BLaER1 treated with 17β-estradiol and CSF1 and Interleukin-3, amounts not matched to agents 10 nM and 100 nM (cell line): ENCODE measurements around the gene SLC35B2.

ENCODE experiments used
- H3K27ac ChIP-seq, 11 experiments: shearing (Covaris generic); formaldehyde crosslinking; 2 replicates each; pipeline ENCODE4 v1.8.1; 2022
- H3K27me3 ChIP-seq, 11 experiments: shearing (Covaris generic); formaldehyde crosslinking; 2 replicates each; pipeline ENCODE4 v1.8.1; 2022
- H3K36me3 ChIP-seq, 11 experiments: shearing (Covaris generic); formaldehyde crosslinking; 2 replicates each; pipeline ENCODE4 v1.8.1; 2022
- H3K4me1 ChIP-seq, 10 experiments: shearing (Covaris generic); formaldehyde crosslinking; 2 replicates each; pipeline ENCODE4 v1.8.1; 2022
- H3K4me2 ChIP-seq, 11 experiments: shearing (Covaris generic); formaldehyde crosslinking; 2 replicates each; pipeline ENCODE4 v1.8.1; 2022
- H3K4me3 ChIP-seq, 10 experiments: shearing (Covaris generic); formaldehyde crosslinking; 2 replicates each; pipeline ENCODE4 v1.8.1; 2022
- H3K9ac ChIP-seq, 11 experiments: shearing (Covaris generic); formaldehyde crosslinking; 2 replicates each; pipeline ENCODE4 v1.8.1; 2022
- H3K9me3 ChIP-seq, 11 experiments: shearing (Covaris generic); formaldehyde crosslinking; replicated peaks in 1 of 11; 2 replicates each; pipeline ENCODE4 v1.8.1; 2022
- H4K20me1 ChIP-seq, 11 experiments: shearing (Covaris generic); formaldehyde crosslinking; 2 replicates each; pipeline ENCODE4 v1.8.1; 2022
- Cebpa-rat ChIP-seq, 11 experiments: shearing (Covaris generic); IDR thresholded peaks; 2 replicates each; pipeline ENCODE4 v1.8.1; 2022

SLC35B2 gene

DNA sequence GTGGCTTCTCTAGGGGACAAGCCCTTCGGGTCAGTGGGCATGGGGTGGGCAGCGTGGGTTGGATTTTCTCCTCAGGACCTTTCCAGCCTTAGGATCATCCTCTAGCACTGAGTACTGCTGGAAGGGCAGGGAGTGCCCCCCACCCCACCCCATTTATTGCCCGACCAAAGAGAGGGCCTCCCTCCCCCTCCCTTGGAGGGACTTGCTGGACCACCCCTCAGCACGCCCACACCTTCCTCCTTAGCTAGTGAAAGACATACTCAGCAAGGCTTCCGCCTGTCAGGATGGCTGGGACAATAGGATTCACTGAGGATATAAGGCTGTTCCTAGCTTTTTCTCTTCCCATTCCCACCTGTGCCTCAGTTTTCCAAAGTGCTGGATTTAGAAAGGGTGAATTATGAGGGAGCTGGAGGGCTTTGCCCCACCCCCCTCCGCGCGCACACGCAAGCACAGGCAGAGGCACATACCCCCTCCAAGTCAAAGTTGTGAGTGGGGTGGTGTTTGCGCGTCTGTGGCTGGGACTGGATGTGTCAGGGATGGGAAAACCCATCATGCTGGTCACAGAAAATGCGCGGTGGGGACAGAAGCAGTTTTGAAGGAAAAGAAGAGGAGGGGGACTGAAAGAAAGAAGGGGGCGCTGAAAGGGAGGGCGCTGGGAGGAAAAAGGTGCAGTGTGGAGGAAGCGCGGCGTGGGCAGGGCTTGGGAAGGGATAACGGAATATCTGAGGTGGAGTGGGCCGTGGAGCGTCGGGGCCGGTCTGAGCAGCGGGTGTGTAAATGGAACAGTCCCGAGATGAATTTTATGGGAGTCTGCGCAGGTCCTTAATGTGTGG is 34.6 kb downstream of the SLC35B2 start:
- TF ChIP-seq Cebpa-rat (IDR thresholded peaks at IDR 0.05), result no peak
- H3K4me1 ChIP-seq, result peaks cover 72 to 86% (median 79%) of the 10 kb centered on the region in 10 experiments
- peak overlapping the region; percentile 42 to 76 (median 68); a peak in 18 of 20 replicates for H3K4me3 ChIP-seq
- H3K9me3 ChIP-seq, result no peaks in the 10 kb centered on the region
- peaks cover 21 to 40% (median 33%) of the 10 kb centered on the region in 11 experiments; a peak in 17 of 22 replicates for H4K20me1 ChIP-seq
- H3K36me3 ChIP-seq, result peaks cover 0 to 6% (median 0%) of the 10 kb centered on the region in 11 experiments; a peak in 2 of 22 replicates
- H3K9ac ChIP-seq, result peak overlapping the region; percentile 2 to 83 (median 64); a peak in 16 of 22 replicates
- peak overlapping the region; percentile 88 to 98 (median 95) for H3K4me2 ChIP-seq
- H3K27ac ChIP-seq, result peak overlapping the region in 2 of 11 experiments; percentile 4 to 30; a peak in 2 of 22 replicates
- H3K27me3 ChIP-seq, result peaks cover 0 to 9% (median 0%) of the 10 kb centered on the region in 11 experiments; a peak in 1 of 22 replicates

DNA sequence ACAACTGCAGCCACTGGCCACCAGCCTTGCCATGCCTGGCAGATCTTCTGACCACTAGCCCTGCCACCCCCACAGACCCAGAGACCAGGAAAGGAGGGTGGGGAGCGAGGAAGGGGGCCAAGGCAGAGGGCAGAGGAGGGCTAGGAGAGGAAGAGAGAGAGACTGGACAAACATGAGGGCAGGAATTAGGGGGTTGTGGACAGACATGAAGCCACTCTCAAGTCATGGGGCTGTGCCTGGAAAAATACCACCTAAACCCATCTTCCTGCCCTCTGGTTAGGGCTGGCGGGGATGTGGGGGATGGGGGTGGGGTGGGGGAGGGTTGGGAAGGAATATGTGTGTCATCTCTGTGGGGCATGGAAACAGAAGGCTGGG is 35.4 kb downstream of the SLC35B2 start:
- Histone ChIP-seq H3K36me3 (no peaks in the 10 kb centered on the region), H3K27me3 (peaks cover 0 to 9% (median 0%) of the 10 kb centered on the region in 11 experiments; a peak in 1 of 22 replicates), H3K9ac (peak overlapping the region in 2 of 11 experiments; percentile 23 to 49; a peak in 3 of 22 replicates), H3K27ac (peak overlapping the region in 3 of 11 experiments; percentile 20 to 41 (median 26); a peak in 2 of 22 replicates), H3K4me1 (peaks cover 70 to 88% (median 81%) of the 10 kb centered on the region in 10 experiments), H3K4me2 (peak overlapping the region; percentile 46 to 98 (median 74)), H4K20me1 (peaks cover 18 to 33% (median 28%) of the 10 kb centered on the region in 11 experiments; a peak in 17 of 22 replicates), H3K4me3 (peak overlapping the region in 1 of 10 experiments; percentile 25; a peak in 1 of 20 replicates), H3K9me3 (no peaks in the 10 kb centered on the region)
- TF ChIP-seq Cebpa-rat (IDR thresholded peaks at IDR 0.05), result no peak

GRCh38 chr6:44221291-44221960 is 35.9 kb downstream of the SLC35B2 start:
- Histone ChIP-seq H3K9ac (peak overlapping the region in 3 of 11 experiments; percentile 23 to 49 (median 33); a peak in 5 of 22 replicates), H3K27me3 (peaks cover 0 to 9% (median 0%) of the 10 kb centered on the region in 11 experiments; a peak in 1 of 22 replicates), H3K4me3 (peak overlapping the region in 1 of 10 experiments; percentile 25; a peak in 1 of 20 replicates), H3K9me3 (no peaks in the 10 kb centered on the region), H3K36me3 (no peaks in the 10 kb centered on the region), H4K20me1 (peaks cover 17 to 27% (median 22%) of the 10 kb centered on the region in 11 experiments; a peak in 17 of 22 replicates), H3K4me1 (peaks cover 70 to 88% (median 81%) of the 10 kb centered on the region in 10 experiments), H3K27ac (peak overlapping the region in 4 of 11 experiments; percentile 6 to 41 (median 23); a peak in 3 of 22 replicates), H3K4me2 (peak overlapping the region; percentile 46 to 88 (median 66))
- TF ChIP-seq Cebpa-rat (IDR thresholded peaks at IDR 0.05), result no peak

- Histone ChIP-seq H4K20me1 (peaks cover 14 to 22% (median 18%) of the 10 kb centered on the region in 11 experiments; a peak in 17 of 22 replicates), H3K36me3 (no peaks in the 10 kb centered on the region), H3K27ac (peak overlapping the region in 1 of 11 experiments; percentile 6; a peak in 2 of 22 replicates), H3K27me3 (peaks cover 0 to 9% (median 0%) of the 10 kb centered on the region in 11 experiments; a peak in 1 of 22 replicates), H3K4me1 (peaks cover 70 to 88% (median 79%) of the 10 kb centered on the region in 10 experiments), H3K9ac (peak overlapping the region in 2 of 11 experiments; percentile 33 to 49; a peak in 3 of 22 replicates), H3K4me2 (peak overlapping the region in 4 of 11 experiments; percentile 70 to 88 (median 75); a peak in 6 of 22 replicates), H3K4me3 (no peak overlapping the region), H3K9me3 (no peaks in the 10 kb centered on the region)
- TF ChIP-seq Cebpa-rat (IDR thresholded peaks at IDR 0.05), result no peak
These were observed 36.4 kb downstream of the SLC35B2 start for GRCh38 chr6:44220913-44221290.

DNA sequence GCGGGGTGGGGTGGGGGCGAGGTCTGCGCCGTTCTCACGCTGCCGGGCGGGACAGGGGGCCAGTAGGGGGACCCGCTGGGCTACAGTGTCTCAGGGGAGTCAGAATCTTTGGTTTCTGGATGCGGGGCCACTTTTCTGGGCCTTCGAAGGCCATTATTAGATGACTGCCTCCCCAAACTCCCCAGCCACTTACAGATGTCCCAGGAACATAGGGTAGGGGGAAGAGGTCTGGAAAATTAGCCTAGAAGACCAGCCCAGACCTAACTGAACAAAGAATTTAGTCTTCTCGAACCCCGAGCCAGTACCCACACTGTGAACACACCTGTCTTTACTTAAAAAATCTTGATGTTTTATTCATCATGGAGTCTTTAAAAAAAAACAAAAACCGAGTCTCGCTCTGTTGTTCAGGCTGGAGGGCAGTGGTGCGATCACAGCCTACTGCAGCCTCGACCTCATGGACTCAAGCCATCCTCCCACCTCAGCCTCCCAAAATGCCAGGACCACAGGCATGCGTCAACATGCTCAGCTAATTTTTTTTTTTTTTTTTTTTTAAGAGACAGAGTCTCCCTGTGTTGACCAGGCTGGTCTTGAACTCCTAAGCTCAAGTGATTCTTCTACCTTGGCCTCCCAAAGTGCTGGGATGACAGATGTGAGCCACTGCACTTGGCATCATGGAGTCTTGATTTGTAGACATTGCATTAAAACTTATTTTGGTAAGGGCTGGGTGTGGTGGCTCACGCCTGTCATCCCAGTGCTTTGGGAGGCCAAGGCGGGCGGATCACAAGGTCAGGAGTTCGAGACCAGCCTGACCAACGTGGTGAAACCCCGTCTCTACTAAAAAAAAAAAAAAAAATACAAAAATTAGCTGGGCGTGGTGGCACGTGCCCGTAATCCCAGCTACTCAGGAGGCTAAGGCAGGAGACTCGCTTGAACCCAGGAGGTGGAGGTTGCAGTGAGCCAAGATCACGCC is 37.2 kb downstream of the SLC35B2 start:
- TF ChIP-seq Cebpa-rat (IDR thresholded peaks at IDR 0.05), result no peak
- Histone ChIP-seq H3K27ac (no peak overlapping the region; a peak in 1 of 22 replicates), H3K4me2 (peak overlapping the region; percentile 79 to 98 (median 92); a peak in 21 of 22 replicates), H4K20me1 (peaks cover 6 to 14% (median 10%) of the 10 kb centered on the region in 11 experiments; a peak in 15 of 22 replicates), H3K36me3 (no peaks in the 10 kb centered on the region), H3K27me3 (peaks cover 0 to 9% (median 0%) of the 10 kb centered on the region in 11 experiments; a peak in 1 of 22 replicates), H3K4me3 (peak overlapping the region in 4 of 10 experiments; percentile 46 to 65 (median 52); a peak in 8 of 20 replicates), H3K9ac (peak overlapping the region in 3 of 11 experiments; percentile 44 to 72 (median 59); a peak in 4 of 22 replicates), H3K9me3 (no peaks in the 10 kb centered on the region), H3K4me1 (peaks cover 62 to 82% (median 71%) of the 10 kb centered on the region in 10 experiments)

GRCh38 chr6:44219053-44219814 is 38.1 kb downstream of the SLC35B2 start:
- Histone ChIP-seq H3K4me2 (peak overlapping the region; percentile 80 to 98 (median 92)), H3K27me3 (peaks cover 0 to 9% (median 0%) of the 10 kb centered on the region in 11 experiments; a peak in 1 of 22 replicates), H3K4me3 (peak overlapping the region; percentile 35 to 65 (median 48); a peak in 19 of 20 replicates), H4K20me1 (peaks cover 0 to 6% (median 1%) of the 10 kb centered on the region in 11 experiments; a peak in 12 of 22 replicates), H3K9me3 (no peaks in the 10 kb centered on the region), H3K36me3 (no peaks in the 10 kb centered on the region), H3K27ac (peak overlapping the region in 6 of 11 experiments; percentile 1 to 51 (median 34); a peak in 9 of 22 replicates), H3K4me1 (peaks cover 53 to 73% (median 63%) of the 10 kb centered on the region in 10 experiments), H3K9ac (peak overlapping the region; percentile 15 to 72 (median 59); a peak in 19 of 22 replicates)
- no peak for TF ChIP-seq Cebpa-rat (IDR thresholded peaks at IDR 0.05)
